Activated naive CD8-positive, alpha-beta T cell treated with anti-CD3 and anti-CD28 coated beads, Interleukin-2, amount 50 U/mL, for 16 hours (primary cell): ENCODE results near the gene ACP2.

Source experiments
- DNase-seq: peaks from one replicate; pipeline ENCODE4 v3.0.0-alpha.2; 2020; ENCODE audit warnings: low read depth, low spot score

ACP2 gene

DNA sequence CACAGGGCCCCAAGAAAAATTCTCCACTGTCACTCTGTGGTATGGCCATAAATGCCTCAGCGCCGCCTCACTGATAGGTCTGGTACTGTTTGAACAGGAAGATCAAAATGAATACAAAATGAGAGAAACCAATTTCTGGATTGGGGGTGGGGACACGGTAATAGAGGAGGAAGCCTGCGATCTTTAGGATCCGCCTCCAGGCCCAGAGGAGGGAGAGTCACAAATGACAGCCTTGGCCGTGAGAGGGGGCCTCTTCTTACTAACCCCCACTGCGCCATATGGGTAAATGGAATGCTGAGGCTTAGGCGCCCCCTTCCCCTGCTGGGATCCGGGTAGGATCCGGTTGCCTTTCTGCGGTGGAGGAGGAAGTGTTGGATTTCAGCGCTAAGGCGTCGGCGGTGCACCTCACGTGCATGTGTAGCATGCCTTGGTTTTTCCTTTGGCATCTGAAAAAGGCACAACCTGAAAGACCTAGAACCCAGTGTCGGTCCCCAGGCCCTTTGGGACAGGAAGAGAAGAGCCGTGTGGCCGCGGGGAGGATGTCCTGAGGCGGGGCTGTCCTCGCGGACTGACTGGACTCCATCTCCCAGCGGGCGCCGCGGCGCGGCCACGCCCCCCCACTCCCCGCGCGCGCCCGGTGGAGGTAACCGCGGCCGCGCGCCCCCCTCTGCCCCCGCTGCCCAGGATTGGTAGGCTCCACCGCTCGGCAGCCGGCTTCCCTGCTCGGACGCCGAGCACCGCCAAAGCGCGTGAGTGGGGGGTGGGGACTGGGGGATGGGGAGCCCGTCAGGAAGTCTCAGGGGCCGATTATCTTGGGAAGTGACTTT, 20.6 kb upstream of the ACP2 start:
- DNase-seq: peak; percentile 66

DNA sequence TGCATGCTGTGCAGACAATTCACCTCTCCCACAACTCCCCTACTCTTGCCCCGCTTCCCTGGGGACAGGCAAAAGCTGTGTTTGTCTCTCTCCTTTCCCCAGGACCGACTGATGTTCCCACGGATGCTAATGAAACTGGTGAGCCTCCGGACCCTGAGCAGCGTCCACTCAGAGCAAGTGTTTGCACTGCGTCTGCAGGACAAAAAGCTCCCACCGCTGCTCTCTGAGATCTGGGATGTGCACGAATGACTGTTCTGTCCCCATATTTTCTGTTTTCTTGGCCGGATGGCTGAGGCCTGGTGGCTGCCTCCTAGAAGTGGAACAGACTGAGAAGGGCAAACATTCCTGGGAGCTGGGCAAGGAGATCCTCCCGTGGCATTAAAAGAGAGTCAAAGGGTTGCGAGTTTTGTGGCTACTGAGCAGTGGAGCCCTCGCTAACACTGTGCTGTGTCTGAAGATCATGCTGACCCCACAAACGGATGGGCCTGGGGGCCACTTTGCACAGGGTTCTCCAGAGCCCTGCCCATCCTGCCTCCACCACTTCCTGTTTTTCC, 19.9 kb upstream of the ACP2 start:
- DNase-seq: no peak

- no peak for DNase-seq
These were observed 19.3 kb upstream of the ACP2 start for GRCh38 chr11:47267876-47268275.

DNA sequence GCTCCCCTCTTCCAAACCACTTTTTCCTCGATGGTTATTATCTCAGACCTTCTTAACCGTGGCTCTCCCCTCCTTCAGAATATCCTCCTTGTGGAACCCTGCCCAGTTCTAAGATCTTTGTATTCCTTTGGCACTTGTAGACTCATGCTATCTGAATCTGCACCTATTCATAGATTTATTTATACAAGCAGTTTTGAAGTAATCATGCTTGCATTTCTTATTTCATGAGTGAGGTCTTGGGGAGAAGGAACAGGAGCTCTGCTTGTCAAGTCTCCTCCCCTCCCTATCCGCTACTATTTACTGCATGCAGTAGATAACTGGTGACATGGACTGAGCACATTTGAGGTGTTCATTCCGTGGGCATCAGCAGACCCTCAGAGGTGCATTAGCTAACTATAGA, 15.9 kb upstream of the ACP2 start:
- no peak for DNase-seq

DNA sequence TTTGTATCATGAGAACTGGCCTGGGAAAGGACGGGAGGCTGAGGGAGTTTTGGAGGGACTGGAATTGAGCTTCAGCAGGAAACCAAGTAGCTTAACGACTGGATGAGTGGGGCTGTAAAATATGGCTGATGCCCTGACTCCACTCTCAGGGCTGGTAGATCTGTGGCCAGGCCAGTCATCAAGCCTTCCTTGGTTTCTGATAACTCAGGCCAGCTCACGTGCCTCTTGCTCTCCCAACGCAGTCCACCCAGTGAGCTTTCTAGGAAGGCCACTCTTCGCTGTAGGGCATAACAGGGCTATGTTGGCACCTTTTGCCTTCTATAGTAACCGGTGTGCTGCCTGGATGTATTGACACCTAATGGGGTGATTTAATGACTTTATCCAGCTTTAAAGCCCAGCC, 15.5 kb upstream of the ACP2 start:
- DNase-seq: no peak

DNA sequence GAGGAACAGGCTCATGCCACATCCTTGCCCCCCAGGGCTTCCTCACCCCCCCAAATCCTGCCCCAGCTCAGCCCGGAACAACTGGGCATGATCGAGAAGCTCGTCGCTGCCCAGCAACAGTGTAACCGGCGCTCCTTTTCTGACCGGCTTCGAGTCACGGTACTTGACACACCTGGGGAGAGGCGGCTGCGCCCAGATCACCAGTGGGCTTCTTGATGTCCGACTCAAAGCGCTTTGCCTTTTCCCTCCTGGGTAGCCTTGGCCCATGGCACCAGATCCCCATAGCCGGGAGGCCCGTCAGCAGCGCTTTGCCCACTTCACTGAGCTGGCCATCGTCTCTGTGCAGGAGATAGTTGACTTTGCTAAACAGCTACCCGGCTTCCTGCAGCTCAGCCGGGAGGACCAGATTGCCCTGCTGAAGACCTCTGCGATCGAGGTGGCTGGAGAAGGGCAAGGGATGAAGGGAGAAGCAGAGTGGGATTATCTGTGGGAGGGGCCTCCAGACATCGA, 12.7 kb upstream of the ACP2 start:
- DNase-seq: no peak

DNA sequence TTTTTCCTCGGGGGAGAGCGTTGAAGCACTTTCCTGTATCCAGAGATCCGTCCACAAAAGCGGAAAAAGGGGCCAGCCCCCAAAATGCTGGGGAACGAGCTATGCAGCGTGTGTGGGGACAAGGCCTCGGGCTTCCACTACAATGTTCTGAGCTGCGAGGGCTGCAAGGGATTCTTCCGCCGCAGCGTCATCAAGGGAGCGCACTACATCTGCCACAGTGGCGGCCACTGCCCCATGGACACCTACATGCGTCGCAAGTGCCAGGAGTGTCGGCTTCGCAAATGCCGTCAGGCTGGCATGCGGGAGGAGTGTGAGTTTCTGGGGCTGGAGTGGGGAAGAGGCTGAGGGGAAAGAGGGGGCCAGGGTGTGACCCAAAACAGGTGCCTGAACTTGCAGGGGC, 11.8 kb upstream of the ACP2 start:
- DNase-seq: no peak

DNA sequence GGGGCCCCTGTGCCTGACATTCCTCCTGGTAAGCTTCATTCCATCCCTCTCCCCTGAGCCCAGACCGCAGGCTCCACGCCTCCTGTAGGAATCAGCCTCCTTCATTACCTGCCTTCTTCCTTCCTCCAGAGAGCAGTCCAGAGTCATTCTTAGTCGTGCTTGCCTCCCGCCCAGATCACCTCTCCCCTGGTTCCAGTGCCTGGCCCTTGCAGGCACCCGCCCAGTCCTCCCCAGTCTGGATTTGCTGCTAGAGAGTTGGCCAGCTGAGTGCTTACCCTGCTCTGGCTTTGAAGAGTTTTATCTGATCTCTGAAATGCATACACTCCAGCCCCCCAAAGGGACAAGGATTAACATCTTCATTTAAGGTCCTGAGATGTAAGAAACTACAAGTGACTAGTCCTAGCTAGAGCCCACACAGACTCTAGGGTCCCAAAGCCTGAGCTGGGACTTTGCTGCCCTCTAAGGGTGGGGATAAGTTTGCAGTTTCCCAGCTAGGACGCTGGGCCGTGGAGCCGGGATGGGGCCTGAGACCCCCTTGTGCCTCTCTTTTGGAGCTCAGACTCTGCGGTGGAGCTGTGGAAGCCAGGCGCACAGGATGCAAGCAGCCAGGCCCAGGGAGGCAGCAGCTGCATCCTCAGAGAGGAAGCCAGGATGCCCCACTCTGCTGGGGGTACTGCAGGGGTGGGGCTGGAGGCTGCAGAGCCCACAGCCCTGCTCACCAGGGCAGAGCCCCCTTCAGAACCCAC, 10.8 kb upstream of the ACP2 start:
- peak; percentile 25 for DNase-seq

DNA sequence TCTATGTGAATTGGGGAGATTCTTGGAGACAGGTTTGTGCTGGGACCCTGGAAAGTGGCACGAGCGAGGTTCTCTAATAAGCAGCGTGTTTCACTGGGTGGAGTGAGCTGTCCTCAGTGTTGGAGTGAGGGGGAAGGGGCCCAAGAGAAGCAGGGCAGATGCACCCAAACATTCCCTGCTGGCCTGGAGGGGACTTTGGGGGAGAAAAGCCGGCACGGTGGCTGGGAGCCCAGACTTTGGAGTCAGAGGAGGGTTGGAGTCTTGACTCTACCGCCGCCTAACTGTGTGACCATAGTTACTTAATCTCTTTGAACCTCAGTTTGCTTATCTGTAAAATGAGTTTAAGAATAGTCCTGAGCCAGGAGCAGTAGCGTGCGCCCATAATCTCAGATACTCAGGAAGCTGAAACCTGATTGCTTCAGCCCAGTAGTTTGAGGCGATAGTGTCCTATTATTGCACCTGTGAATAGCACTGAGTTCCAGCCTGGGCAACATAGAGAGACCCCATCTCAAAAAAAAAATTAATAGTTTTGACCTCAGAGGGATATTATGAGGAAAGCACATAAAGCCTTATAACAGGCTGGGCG, 9.8 kb upstream of the ACP2 start:
- no peak for DNase-seq

DNA sequence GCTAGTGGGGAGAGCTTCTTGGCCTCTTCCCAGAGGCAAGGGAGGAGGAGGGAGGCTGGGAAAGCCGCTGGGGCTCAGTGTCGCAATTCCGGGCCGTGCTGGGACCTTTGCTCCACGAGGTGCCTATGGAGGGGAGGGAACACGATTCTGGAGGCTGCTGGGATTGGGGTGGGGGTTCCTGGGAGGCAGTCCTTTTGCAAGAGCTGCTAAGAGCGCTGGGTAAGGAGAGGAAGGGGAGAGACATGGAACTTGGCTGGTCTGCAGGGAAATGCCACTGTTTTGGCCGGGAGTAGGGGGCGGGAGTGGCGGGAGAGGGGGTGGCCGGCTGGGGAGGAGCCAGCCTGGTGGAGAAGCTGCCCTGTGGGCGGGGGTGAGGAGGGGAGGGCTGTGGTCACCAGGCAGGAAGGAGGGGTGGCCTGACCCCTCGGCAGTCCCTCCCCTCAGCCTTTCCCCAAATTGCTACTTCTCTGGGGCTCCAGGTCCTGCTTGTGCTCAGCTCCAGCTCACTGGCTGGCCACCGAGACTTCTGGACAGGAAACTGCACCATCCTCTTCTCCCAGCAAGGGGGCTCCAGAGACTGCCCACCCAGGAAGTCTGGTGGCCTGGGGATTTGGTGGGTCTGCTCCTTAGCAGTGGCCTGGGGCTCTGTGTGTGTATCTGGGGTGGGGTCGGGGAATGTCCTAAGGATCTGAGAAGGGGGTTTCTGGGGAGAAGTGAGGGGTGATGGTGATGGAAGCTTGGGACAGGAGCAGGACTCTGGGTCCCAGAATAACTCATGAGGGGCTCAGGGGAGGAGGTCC, 9.1 kb upstream of the ACP2 start, which contains the start of gene NR1H3:
Gene NR1H3, plus strand, starts transcription at position 480 of the 800 bp plus-strand sequence. CDS start 1,221 bp downstream, outside the sequence.
- no peak for DNase-seq

GRCh38 chr11:47257177-47257516, 8.5 kb upstream of the ACP2 start:
- no peak for DNase-seq

GRCh38 chr11:47256374-47256773, 7.8 kb upstream of the ACP2 start:
- no peak for DNase-seq

- DNase-seq: no peak
These were observed 5.8 kb upstream of the ACP2 start for GRCh38 chr11:47254386-47254785.

DNA sequence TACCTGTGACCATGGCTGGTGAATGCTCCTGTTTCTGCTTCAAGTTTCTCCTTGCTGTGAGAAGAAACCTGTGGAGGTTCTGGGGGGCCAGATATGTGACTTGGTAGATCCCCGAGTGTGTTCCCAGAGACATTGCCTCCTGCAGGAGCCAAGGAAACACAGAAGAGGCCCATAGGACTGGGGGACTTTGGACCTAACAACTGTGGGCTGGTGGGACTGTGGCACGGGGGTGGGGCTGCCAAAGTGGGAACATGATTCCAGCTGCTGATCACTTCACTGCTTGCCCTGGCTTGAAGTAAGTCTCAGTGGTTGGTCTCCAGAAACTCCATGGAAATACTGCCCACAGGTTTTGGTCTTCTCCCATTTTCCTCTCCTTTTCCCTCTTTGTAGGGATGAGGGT, 5.0 kb upstream of the ACP2 start:
- no peak for DNase-seq

DNA sequence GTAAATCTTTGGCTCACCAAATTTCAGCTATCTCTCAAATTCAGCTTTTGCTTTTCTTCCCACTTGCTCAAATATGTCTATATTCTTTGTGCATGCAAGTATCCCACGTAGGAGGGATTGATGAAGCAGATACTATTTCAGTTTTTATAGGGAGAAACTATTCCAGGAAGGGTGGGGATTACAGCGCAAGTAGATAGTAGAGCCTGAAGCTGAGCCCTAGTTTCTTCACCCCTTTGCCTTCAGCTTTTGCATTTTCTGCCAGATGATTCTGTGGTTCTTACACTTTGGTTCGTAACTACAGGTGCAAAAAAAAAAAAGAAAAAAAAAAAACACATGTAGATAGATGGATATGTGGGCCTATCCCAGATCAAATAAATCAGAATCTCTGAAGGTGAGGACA, 3.1 kb upstream of the ACP2 start:
- DNase-seq: no peak

DNA sequence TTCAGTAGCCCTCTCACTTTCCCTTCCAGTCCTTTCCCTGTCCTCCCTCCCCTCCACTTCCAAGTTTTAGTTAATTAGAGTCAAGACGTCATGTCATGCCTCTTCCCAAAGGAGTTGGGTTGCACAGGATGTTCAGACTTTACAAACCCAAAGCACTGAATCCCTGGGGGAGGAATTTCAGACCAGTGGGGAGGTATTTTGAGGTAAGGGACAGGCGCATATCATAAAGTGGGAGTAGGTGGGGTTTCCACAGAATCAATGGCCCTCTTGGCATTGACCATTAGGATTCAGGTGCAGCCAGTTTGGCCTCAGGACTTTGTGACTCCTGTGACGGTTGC, 733 bp upstream of the ACP2 start:
- DNase-seq: no peak

DNA sequence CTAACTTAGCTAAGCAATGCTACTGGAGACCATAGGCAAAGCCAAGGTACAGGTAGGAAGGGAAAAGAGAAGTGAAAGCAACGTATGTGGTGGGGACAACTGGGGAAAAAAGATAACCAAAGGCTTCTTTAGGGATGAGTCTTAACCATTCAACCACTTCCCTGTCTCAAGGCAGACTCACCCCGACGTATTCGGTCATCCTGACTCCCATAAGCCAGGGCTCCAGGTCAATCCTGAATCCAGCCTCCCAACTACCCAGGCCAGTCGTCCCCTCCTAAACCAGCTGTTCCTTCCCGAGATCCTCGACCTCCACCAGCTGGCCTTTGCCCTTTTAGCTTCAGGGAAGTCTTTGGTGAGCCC, 330 bp downstream of the ACP2 start:
- no peak for DNase-seq

GRCh38 chr11:47247502-47247901, 1.1 kb downstream of the ACP2 start:
- DNase-seq: no peak

DNA sequence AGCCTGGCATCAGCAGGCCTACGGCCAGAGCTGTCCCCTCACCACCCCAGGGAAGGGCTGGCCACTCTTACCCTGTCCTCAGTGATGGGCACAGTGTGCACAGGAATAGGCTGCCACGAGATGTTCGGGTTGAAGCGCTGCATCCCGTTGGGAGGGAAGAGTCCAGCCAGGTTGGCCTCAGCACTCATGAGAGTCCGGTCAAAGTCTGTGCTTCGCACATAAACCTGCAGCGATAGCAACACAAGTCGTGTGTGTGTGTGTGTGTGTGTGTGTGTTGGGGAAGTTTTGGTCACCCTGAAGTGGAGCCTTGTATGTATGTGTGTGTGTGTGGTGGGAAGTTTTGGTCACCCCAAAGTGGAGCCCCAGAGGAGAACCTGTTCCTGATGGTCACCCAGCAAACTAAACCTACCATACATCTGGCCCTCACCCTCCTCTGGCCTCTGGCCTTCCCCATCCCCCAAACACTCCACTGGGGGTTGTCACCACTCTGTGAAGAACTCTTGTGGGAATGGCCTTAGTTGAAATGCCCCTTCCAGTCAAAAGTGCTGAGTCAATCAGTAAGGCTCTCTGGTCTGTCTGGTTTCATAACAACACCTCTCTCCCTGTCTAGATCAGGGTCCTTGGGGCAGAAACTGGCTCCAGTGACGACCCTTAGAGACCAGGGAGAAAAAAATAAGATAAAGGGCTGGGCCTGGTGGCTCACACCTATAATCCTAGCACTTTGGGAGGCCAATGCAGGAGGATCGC, 2.8 kb downstream of the ACP2 start:
- no peak for DNase-seq

DNA sequence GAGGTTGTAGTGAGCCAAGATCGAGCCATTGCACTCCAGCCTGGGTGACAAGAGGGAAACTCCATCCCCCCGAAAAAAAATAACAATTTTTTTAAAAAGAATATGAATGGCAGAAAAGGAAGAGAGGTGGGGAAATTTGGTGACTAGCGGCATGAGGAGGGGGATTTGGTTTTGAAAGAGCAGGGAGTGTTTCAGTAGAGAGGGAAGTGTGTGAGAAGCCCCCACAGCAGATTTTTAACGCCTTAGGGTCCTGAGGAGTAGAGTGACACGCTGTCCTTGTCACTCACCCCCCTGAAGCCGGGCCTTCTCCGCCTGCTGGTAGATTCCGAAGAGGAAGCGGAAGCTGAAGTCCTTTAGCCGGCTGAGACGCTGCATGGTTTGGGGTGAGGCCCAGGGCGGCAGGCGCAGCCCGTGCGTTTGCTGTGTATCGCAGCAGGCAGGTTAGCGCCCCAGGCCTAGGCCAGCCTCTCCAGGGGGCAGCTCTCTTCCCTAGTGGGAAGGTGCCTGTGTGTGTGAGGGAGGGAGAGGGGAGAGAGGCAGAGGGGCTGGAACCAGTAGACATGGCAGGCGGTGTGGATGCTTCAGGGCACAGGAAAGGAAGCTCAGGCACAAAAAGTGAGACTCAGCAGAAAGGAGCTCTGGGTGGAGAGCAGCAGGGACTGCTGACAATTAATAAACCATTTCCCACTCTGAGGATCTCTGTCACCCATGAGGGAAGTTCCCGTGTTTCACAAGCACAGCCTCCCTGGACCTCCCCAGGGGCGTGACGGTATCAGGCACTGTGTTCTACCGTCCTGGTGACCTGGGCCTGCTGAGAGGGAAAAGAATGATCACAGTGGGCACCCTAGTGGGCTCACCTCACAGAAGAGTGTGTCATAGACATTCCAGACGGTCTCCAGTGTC, 3.9 kb downstream of the ACP2 start:
- no peak for DNase-seq
